ENCODE results near the gene TYW1B. TPM values are rescaled to one million over a fixed set of nuclear protein-coding genes. Genes with fewer than 3 reads are reported as not detected.
"Not testable (repeated sequence)": the region's sequence is repeated elsewhere in the genome, so short reads cannot be mapped to it uniquely, and the experiment has no call there.

The TYW1B gene
- total and polyA plus RNA-seq, 12 donors = 0.72 to 13.4 (median 2.5) TPM

DNA sequence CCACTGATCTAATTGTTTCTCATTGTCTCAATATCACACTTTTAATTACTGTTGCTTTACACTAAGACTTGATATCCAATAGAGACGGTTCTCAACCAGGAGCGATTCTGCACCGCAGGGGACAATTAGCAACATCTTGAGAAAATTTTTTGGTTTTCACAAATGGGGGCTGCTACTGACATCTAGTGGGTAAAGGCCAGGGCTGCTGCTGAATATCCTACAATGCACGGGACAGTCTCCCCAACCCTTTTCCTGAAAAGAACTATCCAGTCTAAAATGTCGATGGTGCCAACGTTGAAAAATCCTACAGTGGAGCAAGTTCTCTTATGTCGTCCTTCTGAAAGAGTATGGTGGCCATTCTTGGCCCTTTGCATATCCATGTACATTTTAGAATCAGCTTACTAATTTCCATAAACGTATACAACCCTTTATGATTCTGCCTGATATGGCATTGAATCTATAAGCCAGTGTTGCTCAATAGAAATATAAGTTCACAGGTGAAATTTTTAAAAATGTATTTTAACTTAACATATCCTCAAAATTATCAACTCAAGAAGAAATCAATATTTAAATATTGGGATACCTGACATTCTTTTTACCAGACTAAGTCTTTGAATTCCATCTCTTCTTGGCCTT, 192.6 kb downstream of the TYW1B start:
- H3K27me3 ChIP-seq; intact Hi-C loops (cut with DNase I); H3K36me3 ChIP-seq (replicated peaks in 1 of 2); H3K9me3 ChIP-seq (replicated peaks in 1 of 3); H3K27ac ChIP-seq; DNase-seq; H3K4me3 ChIP-seq; H3K4me1 ChIP-seq (replicated peaks in 1 of 2): not testable (repeated sequence)
- TF ChIP-seq, protein P1, sequence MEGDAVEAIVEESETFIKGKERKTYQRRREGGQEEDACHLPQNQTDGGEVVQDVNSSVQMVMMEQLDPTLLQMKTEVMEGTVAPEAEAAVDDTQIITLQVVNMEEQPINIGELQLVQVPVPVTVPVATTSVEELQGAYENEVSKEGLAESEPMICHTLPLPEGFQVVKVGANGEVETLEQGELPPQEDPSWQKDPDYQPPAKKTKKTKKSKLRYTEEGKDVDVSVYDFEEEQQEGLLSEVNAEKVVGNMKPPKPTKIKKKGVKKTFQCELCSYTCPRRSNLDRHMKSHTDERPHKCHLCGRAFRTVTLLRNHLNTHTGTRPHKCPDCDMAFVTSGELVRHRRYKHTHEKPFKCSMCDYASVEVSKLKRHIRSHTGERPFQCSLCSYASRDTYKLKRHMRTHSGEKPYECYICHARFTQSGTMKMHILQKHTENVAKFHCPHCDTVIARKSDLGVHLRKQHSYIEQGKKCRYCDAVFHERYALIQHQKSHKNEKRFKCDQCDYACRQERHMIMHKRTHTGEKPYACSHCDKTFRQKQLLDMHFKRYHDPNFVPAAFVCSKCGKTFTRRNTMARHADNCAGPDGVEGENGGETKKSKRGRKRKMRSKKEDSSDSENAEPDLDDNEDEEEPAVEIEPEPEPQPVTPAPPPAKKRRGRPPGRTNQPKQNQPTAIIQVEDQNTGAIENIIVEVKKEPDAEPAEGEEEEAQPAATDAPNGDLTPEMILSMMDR (IDR thresholded peaks at IDR 0.05) = peak in 3 of 6 experiments; percentile 29 to 49 (median 37)
- 13 to 27% (median 20%) methylated on average over 7 to 8 of the region's 8 CpGs for WGBS, 4 donors

DNA sequence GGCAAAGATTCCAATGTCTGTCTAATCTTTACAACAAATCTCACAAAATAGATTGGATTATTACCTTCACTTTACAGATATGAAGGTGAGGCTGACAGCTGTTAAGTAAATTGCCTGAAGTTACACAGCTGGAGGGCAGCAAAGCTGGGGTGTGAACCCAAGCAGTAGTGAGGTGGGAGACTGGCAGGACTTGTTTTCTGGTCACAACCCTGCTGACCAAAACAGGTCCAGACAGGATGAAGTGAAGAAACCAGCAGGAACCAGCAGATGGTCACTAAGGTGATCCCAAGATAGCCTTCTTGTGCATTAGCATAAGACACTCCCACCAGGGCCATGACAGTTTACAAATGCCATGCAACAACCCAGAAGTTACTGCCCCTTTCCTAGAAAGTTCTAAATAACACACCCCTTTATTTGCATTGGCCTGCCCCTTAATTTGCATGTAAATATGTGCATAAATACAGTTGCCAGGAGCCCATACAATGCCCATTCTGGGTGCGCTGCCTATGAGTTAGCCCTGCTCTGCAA, 195.2 kb downstream of the TYW1B start:
- H3K9me3 ChIP-seq (replicated peaks in 1 of 3); H3K27me3 ChIP-seq; H3K36me3 ChIP-seq (replicated peaks in 1 of 2); H3K4me3 ChIP-seq; H3K4me1 ChIP-seq (replicated peaks in 1 of 2); H3K27ac ChIP-seq; DNase-seq; intact Hi-C loops (cut with DNase I): not testable (repeated sequence)
- 75 to 100% (median 83%) methylated on average over 1 of the region's 1 CpG; no CpG with 5 or more reads in 1 of the 4 donors for WGBS, 4 donors

DNA sequence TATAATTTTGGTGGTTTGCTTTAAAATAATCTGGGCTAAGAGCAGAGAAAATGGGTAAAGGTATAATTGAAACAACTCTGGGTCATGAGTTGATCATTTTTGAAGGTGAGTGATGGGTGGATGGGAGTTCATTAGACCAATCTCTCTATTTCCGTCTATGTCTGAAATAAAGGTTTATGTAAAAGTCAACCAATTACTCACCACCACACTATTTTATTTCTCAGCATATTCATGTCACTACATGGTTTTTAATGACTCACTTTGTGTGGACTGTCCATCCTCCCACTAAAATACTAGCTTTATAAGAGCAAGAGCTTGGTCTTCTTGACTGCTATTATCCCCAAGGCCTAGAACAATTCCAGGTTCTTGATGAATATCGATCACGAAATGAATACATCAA, 199.6 kb downstream of the TYW1B start:
- H3K4me1 ChIP-seq (replicated peaks in 1 of 2); H3K27ac ChIP-seq; H3K9me3 ChIP-seq (replicated peaks in 1 of 3); H3K27me3 ChIP-seq; DNase-seq; intact Hi-C loops (cut with DNase I); H3K4me3 ChIP-seq; H3K36me3 ChIP-seq (replicated peaks in 1 of 2): not testable (repeated sequence)
- WGBS, 4 donors = 84 to 100% (median 94%) methylated on average over 1 of the region's 3 CpGs

DNA sequence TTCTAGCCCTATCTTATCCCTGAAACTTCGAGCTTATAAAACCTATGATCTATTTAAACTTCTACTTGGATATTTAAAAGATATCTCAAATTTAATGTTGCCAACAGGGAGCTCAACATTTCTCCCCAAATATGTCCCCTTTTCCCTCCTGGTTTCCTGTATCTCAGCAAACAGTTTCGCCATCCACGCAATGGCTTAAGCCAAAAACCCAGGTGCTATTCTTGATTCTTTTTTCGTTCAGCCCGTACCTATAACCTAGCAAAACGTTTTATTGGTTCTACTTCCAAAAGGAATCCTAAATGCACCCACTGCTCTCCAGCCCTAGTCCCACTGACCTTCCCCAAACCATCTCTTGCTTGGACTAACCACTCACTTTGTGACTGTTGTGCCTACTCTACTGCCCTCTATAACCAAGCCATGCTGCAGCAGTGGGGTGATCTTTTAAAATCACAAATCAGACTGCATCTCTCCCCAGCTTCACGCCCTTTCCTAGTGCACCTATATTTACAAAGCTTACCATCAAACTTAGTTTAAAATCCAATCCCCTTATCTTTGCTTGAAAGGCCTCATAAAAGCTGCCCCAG, 201.5 kb downstream of the TYW1B start:
- DNase-seq; H3K9me3 ChIP-seq (replicated peaks in 1 of 3); H3K4me3 ChIP-seq; intact Hi-C loops (cut with DNase I); H3K27ac ChIP-seq; H3K36me3 ChIP-seq (replicated peaks in 1 of 2); H3K27me3 ChIP-seq; H3K4me1 ChIP-seq (replicated peaks in 1 of 2): not testable (repeated sequence)
- 85 to 88% (median 86%) methylated on average over 6 of the region's 7 CpGs for WGBS, 4 donors

DNA sequence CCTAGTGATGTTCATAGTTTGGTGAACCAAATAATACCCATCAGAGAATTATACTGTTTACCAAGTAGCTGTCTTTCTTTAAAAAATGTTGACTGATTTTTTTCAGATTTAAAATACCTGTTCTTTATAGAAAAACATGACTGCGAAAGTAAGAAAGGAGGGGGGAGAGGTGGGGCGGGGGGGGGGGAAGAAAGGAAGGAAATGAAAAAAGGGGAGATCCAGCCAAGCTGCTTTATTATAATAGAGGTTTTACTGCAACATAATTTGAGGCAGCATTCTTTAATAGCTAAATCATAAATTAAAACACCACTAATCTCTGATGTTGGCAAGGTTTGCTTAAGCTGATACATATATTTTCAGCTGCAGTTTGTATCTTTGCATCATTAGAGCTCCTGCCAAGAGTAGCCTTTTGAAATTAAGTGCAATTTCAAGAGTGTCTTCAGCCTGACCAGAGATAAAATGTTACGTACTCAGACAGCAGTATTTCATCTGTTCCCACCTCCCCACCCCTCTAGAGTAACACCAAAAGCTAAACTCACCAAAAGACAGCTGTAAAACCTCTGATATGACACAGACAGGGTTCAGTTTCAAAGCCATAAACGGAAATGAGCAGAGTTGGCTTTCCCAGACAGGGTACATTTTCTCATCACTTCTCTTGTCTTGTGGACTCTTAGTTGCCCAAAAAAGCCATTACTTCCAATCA, 202.1 kb downstream of the TYW1B start:
- DNase-seq = not testable (repeated sequence)

DNA sequence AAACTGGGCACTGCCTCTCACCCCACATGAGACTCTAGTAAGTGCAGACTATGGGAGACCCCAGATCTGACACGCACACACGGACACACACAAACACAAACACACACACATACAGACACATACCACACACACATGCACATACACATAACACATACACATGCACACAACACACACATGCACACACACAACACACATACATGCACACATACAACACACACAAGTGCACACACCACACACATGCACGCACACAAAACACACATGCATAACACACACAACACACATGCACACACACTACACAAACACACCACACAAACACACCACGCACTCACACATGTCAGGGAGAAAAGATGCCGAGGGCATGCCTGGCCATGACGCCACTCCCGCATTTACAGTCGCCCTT, 205.5 kb downstream of the TYW1B start:
- no peak for DNase-seq
- 95 to 98% (median 97%) methylated on average over 8 of the region's 8 CpGs for WGBS, 4 donors
- Histone ChIP-seq H3K27me3 (no peaks in the 10 kb centered on the region), H3K9me3 (replicated peaks in 1 of 3) (no peaks in the 10 kb centered on the region), H3K4me1 (replicated peaks in 1 of 2) (peaks cover 0 to 5% of the 10 kb centered on the region in 2 donors), H3K4me3 (no peak overlapping the region), H3K36me3 (replicated peaks in 1 of 2) (no peaks in the 10 kb centered on the region), H3K27ac (no peak overlapping the region)
- TF ChIP-seq, protein P1 (IDR thresholded peaks at IDR 0.05) = no peak
- no peak for TF ChIP-seq POLR2A (IDR thresholded peaks at IDR 0.05)
- intact Hi-C loops (cut with DNase I) = no loop called here

More for the DNA sequence above, 202.1 kb downstream of the TYW1B start:
- H3K36me3 ChIP-seq (replicated peaks in 1 of 2); intact Hi-C loops (cut with DNase I); H3K9me3 ChIP-seq (replicated peaks in 1 of 3); H3K27ac ChIP-seq; H3K27me3 ChIP-seq; H3K4me1 ChIP-seq (replicated peaks in 1 of 2); H3K4me3 ChIP-seq: not testable (repeated sequence)
- 41 to 66% (median 51%) methylated on average over 3 of the region's 4 CpGs for WGBS, 4 donors

DNA sequence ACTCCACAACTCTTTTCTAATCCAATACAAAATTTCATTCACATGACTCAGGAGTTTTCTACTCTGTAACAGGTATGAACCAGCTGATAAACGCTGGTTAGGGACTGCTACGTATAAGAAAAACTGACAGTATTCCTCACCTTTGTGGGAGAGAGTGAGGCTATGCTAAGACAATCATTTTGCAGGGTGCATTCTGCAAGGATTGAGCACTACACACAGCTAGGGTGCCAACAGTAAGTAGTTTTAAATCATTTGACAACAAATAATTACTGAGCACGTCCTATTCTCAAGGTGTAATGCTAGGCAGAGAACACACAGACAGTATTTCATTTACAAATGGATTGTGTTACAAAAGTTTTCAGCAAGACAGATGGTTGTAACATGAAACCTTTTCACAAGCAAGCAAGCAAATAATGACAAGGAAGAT, 206.2 kb downstream of the TYW1B start:
- intact Hi-C loops (cut with DNase I); H3K4me1 ChIP-seq (replicated peaks in 1 of 2); H3K36me3 ChIP-seq (replicated peaks in 1 of 2); DNase-seq; H3K4me3 ChIP-seq; H3K9me3 ChIP-seq (replicated peaks in 1 of 3); H3K27me3 ChIP-seq: not testable (repeated sequence)
- H3K27ac ChIP-seq = peak overlapping the region in 2 of 5 donors; percentile 16 to 26
- WGBS, 4 donors = 40 to 61% (median 51%) methylated on average over 3 of the region's 3 CpGs

DNA sequence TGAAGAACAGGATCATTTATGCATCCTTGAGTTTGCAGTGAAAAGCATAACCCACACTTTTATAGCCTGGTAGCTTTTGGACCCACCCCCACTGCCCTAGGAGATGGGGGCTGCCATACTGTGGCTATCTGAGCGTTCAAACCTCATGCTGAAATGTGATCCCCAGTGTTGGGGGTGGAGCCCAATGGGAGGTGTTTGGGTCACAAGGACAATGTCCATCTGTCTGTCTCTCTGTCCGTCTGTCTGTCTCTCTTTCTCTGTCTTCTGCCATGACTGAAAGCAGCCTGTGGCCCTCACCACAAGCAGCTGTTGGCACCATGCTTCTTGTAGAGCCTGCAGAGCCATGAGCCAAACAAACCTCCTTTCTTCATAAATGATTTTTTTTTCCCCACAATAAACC, 207.1 kb downstream of the TYW1B start:
- H3K4me1 ChIP-seq (replicated peaks in 1 of 2); H3K9me3 ChIP-seq (replicated peaks in 1 of 3); intact Hi-C loops (cut with DNase I); H3K27me3 ChIP-seq; H3K36me3 ChIP-seq (replicated peaks in 1 of 2); H3K27ac ChIP-seq; H3K4me3 ChIP-seq; DNase-seq: not testable (repeated sequence)
- 88 to 100% (median 97%) methylated on average over 1 to 2 of the region's 2 CpGs for WGBS, 4 donors
